Osteoblast (primary cell): ENCODE results near the gene SCRN2. TPM values are rescaled to one million over a fixed set of nuclear protein-coding genes. Genes with fewer than 3 reads are reported as not detected.
A peak's percentile ranks its signal among the peaks of the same experiment; 100 is the strongest.

ENCODE experiments used
- DNase-seq: peaks from one replicate; pipeline ENCODE4 v3.0.0; 2011; ENCODE audit warnings: low spot score, mixed read lengths; ENCODE audit not compliant: insufficient read length; ENCODE audit errors: missing footprints
- H2AFZ ChIP-seq: 2 replicates; pipeline ENCODE4 v1.6.0; 2011; ENCODE audit warnings: mild to moderate bottlenecking, low read length
- H3K27ac ChIP-seq: 2 replicates; pipeline ENCODE4 v1.5.1; 2011; ENCODE audit warnings: mild to moderate bottlenecking, low read depth, low read length, moderate library complexity
- H3K27me3 ChIP-seq: 2 replicates; pipeline ENCODE4 v1.6.0; 2012; ENCODE audit warnings: mild to moderate bottlenecking, control low read depth, inconsistent platforms, low read length, moderate library complexity; ENCODE audit not compliant: insufficient read depth
- H3K36me3 ChIP-seq: 2 replicates; pipeline ENCODE4 v1.5.1; 2011; ENCODE audit warnings: mild to moderate bottlenecking, low read length, control low read depth, moderate library complexity; ENCODE audit not compliant: insufficient read depth
- H3K4me1 ChIP-seq: 2 replicates; pipeline ENCODE4 v1.5.1; 2011; ENCODE audit warnings: mild to moderate bottlenecking, low read length, control low read depth, moderate library complexity; ENCODE audit not compliant: insufficient read depth
- H3K4me2 ChIP-seq: 2 replicates; pipeline ENCODE4 v1.6.0; 2011; ENCODE audit warnings: mild to moderate bottlenecking, low read length; ENCODE audit not compliant: insufficient read depth
- H3K4me3 ChIP-seq: fragments of 200-600 bp; sonication (generic); 3 replicates; pipeline ENCODE4 v1.5.1; 2012; ENCODE audit warnings: mild to moderate bottlenecking, low read length, inconsistent platforms; ENCODE audit not compliant: insufficient read depth
- H3K79me2 ChIP-seq: 2 replicates; pipeline ENCODE4 v1.6.0; 2012; ENCODE audit warnings: mild to moderate bottlenecking, low read length, control low read depth, inconsistent platforms; ENCODE audit not compliant: insufficient read depth
- H3K9me3 ChIP-seq: 2 replicates; pipeline ENCODE4 v1.5.1; 2011; ENCODE audit warnings: low read depth, low read length, control low read depth
- H4K20me1 ChIP-seq: 2 replicates; pipeline ENCODE4 v1.6.0; 2012; ENCODE audit warnings: mild to moderate bottlenecking, low read length, control low read depth; ENCODE audit not compliant: insufficient read depth
- CTCF ChIP-seq: IDR thresholded peaks from 2 replicates; pipeline ENCODE4 v1.5.1; 2011; ENCODE audit warnings: mild to moderate bottlenecking, low read depth, low read length, moderate library complexity; ENCODE audit errors: extremely low read depth
- total RNA-seq: library from RNA; depleted of rRNA; stranded (reverse); fragments of >200 nt; gene quantifications from 2 replicates; pipeline ENCODE4 v1.2.3, GENCODE V29; 2012

SCRN2 gene
- total RNA-seq, 1 donor = 42.7 TPM

GRCh38 chr17:47851764-47852112 is 10.7 kb upstream of the SCRN2 start:
- Histone ChIP-seq H3K79me2 (no peaks in the 10 kb centered on the region), H3K4me2 (no peak overlapping the region), H3K27me3 (peaks cover 84% of the 10 kb centered on the region), H2AFZ (no peak overlapping the region), H4K20me1 (no peaks in the 10 kb centered on the region), H3K4me1 (peaks cover 12% of the 10 kb centered on the region), H3K9me3 (no peaks in the 10 kb centered on the region), H3K4me3 (no peak overlapping the region), H3K36me3 (no peaks in the 10 kb centered on the region), H3K27ac (no peak overlapping the region)
- peak; percentile 8 for DNase-seq
- TF ChIP-seq CTCF = no peak

GRCh38 chr17:47850692-47851573 is 9.9 kb upstream of the SCRN2 start, which contains the start of gene SP6:
SP6 (minus strand) TSS chr17:47851163; CDS start chr17:47848429, 2,734 bp downstream.
- Histone ChIP-seq H3K4me3 (peak within 1 kb of the TSS; percentile 55), H3K9me3 (no peaks in the 10 kb centered on the region), H3K27ac (no peak within 1 kb of the TSS), H3K36me3 (no peaks in the 10 kb centered on the region), H3K4me1 (peaks cover 12% of the 10 kb centered on the region), H4K20me1 (no peaks in the 10 kb centered on the region), H3K4me2 (peak within 1 kb of the TSS; percentile 56), H2AFZ (peak within 1 kb of the TSS; percentile 27), H3K27me3 (peaks cover 84% of the 10 kb centered on the region), H3K79me2 (no peaks in the 10 kb centered on the region)
- TF ChIP-seq CTCF = no peak
- DNase-seq = peak; percentile 97

DNA sequence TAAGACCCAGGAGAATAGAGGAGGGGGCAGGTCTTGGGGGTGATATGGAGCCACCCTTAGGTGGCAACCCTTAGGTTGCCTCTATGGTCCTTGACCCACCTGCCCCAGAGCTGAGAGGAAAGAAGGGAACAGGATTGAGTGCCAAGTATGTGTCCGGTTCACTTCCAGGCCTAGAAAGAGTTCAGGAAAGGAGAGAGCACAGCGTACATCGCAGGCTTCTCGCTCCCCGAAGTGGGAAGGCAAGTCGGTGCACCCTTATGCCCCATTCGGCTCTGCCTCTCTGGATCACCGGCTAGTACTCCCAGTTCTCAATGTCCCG is 9.3 kb upstream of the SCRN2 start:
- peaks cover 84% of the 10 kb centered on the region for H3K27me3 ChIP-seq
- no peak overlapping the region for H3K4me3 ChIP-seq
- DNase-seq = no peak
- no peaks in the 10 kb centered on the region for H3K79me2 ChIP-seq
- H3K9me3 ChIP-seq = no peaks in the 10 kb centered on the region
- TF ChIP-seq CTCF = no peak
- no peaks in the 10 kb centered on the region for H3K36me3 ChIP-seq
- H3K27ac ChIP-seq = no peak overlapping the region
- no peak overlapping the region for H2AFZ ChIP-seq
- peak overlapping the region; percentile 56 for H3K4me2 ChIP-seq
- H3K4me1 ChIP-seq = peaks cover 12% of the 10 kb centered on the region
- no peaks in the 10 kb centered on the region for H4K20me1 ChIP-seq

- Histone ChIP-seq H4K20me1 (no peaks in the 10 kb centered on the region), H3K4me2 (no peak overlapping the region), H3K27me3 (peaks cover 62% of the 10 kb centered on the region), H2AFZ (no peak overlapping the region), H3K9me3 (no peaks in the 10 kb centered on the region), H3K4me3 (no peak overlapping the region), H3K4me1 (peaks cover 31% of the 10 kb centered on the region), H3K36me3 (no peaks in the 10 kb centered on the region), H3K27ac (no peak overlapping the region), H3K79me2 (no peaks in the 10 kb centered on the region)
- no peak for DNase-seq
- TF ChIP-seq CTCF = no peak
Measured at GRCh38 chr17:47848198-47848513, 7.1 kb upstream of the SCRN2 start.
